GM19023 (cell line): ENCODE measurements around the gene PDE1C.

ENCODE experiments used
- ATAC-seq: cut with Tn5 transposase; IDR thresholded peaks from one replicate; pipeline ENCODE4 v1.9.1; 2021; ENCODE audit warnings: mild to moderate bottlenecking, moderate library complexity; ENCODE audit not compliant: unreplicated experiment

Gene PDE1C

DNA sequence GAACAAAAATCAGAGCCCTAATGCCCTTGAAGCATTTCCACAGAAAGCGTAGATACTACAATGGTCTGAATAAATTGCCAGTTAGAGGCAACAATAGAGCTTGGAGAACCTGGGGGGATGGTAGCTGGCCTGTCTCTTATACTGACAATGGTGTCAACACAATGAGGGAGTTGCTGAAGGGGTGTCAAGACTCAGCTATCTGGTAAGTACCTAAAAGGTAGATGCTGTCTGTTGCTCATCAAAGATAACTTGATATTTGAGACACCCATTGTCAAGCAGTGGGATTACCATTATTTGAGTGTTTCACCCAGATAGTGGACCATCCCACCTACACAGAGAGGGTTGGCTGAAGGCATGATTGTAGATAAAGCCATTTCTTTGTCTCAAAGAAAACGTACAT is 72.8 kb downstream of the PDE1C start:
- ATAC-seq, result no peak

DNA sequence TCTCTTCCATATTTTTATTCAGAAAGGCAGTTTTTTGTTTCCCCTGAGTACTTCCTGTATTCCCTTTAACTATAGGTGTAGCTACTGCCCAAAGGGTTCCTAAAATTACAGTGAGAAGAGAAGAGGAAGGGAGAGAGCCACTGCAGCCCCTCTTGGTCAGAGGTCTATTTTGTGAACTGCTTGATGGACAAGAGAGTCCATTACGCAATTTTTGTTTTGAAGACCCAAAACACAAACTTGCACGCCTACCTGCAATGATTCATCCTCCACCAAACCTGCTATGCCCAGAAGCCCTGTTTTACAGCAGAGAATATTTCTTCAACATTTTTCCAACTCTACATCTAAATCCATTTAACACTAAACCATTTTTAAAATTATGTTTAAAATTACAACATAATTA is 75.1 kb downstream of the PDE1C start:
- no peak for ATAC-seq

DNA sequence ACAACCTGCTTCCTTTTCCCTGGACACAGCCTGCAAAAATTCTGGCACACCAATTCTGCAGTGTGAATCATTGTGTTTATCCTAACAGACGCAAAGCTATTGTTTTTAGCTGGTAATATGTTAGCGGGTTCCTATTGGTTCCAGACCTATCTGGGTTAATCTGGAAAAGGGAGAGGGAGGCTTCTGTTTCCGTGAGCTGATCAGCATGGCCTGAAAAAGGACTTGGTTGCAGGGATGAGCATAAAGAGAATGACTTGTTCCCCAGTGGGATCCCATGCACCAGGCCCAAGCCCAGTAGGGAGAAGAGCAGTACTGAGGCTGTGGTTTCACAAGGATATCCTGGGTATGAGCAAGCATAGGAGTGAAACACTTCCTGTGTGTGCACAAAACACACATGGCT is 78.4 kb downstream of the PDE1C start:
- no peak for ATAC-seq

DNA sequence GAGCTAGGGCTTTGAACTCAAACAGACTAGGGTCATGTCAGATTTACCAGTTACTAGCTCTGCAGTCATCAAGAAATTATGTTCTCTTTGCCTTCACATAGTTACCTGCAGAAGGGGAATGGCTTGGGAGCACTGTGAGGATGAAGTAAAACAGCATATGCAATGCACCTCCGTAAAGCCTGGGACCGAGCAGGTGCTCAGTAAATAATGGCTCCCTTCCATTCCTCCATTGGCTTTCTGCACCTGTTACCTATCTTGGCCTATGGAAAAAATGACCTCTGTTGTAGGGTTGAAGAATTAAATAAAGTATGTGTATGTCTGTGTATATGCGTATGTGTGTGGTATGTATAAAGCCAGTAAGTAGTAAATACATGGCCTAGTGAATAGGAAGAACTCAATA is 78.8 kb downstream of the PDE1C start:
- ATAC-seq, result no peak

DNA sequence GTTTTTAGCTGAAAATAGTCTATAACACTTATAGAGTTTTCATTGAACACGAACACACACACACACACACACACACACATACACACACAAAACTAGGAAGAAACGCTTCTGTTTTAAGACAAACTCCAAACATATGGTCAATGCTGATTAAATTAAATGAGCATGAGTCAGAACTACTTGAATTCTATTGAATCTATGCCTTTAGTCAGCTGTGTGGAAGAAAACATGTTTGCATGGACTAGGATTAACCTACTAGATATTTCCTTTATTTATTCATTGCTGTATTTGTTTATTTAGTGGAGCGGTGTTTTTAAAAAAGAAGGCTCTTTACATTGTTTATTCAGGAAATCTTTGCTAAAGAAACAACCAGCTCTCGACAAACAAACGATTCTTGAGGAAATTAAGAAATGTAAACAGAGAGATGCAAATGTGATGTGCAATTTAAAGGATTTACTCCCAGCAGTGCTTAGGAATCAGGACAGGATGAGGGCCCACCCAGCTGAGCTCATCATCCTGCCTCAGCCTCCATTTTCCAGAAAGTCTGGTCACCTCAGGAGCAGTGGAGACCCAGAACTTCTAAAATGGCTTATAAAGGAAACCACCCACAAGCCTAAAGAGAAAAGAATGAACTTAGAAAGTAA is 83.2 kb downstream of the PDE1C start:
- no peak for ATAC-seq

DNA sequence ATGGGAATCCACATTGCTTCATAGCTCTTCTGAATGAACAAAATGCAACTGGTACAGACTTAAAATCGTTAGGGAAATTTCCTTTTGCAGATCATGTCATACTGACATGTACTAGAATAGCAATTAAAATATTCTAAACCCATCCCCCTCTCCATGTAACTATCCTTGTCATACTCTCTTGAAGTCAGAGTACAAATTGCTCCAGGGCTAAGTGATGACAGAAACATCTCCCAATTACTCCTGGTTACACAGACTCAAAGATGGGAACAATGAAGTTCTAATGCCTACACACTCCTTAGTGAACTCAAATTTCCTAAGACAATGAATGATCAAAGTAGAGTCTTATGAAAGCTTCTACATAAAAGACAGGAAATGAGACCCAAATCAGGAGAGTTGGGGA is 87.2 kb downstream of the PDE1C start:
- ATAC-seq, result no peak

DNA sequence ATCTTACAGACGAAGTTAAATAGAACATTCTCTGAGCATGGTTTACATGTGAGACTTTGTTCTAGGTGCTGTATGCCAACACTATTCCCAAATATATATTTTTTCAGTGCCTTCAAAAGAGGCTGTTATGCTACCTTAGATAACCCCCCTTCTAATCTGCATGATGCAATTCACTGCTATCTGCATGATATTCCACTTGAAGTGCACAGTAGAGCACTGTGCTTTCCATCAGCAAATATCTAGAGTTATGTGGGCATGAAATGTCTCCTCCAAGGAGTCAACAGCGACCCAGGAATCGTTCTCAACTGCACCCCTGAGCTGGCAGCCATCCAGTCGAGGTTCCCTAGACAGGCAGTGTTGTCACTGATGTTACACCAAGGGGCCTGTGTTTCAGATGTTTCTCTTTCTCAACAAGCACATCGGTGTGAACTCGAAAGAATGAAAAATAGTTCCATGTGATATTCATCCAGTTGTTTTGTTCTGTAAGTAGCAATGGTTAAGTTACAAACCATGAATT is 88.3 kb downstream of the PDE1C start:
- ATAC-seq, result no peak

DNA sequence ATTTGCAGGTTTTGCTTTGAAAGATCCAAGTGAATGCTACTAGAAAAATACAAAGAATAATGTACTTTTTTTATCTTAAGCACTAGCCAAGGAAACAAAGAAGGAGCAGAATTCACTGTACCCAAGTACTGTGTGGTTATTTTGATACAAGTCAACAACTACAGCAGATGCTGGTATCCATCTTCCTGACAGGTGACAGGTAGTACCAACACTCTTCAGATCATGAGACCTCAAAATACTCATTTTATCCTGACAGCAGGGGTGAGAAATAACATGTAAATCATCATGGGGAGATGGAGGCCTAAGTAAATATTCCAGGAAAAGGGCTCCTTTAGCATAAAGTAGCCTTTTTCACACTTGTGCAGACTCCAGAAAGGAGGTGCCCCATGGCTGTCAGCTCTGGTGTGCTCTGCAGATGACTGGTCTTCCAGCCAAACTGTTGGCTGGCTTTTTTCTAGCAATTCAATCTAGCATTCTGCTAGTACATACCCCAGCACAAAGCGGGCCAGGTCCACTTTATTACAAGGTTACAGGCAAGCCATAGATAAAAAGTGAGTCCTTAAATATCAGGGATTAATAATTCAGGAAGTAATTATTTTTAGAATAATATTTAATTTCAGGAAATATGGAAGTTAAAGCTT is 90.4 kb downstream of the PDE1C start:
- no peak for ATAC-seq

DNA sequence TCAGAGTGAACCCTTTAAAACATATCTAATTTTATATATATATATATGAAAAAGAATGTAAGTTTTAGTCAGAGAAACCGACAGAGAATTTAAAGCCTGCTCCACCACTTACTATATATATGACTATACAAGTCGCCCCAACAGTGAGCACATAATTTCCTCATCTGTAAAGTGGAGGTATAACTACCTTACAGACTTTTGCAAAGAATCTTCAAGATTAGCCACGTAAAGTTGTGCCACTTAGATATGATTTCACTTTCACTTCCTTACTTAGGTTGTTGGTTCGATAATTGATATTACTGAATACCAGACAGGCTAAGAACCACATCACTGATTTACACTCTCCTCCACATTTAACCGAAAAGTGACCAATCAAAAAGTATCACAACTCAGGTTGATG is 94.7 kb downstream of the PDE1C start:
- no peak for ATAC-seq

DNA sequence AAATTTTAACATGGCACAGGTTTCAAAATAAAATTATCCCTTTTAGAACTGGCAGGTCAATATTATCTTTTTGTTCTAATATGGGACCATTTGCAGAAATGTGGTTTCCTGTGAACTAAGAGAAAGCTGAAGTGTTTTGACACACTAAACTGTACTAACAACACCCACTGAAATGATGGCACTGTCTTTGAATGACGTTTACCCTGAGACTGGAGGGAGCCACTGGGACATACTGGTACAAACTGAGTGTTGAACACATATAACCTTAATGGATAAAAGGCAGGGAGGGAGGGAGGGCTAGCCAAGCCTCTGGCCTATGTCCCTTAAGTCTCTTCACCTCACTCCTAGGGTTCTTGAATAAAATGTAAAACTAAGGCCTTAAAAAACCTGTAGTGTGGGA is 95.9 kb downstream of the PDE1C start:
- no peak for ATAC-seq

DNA sequence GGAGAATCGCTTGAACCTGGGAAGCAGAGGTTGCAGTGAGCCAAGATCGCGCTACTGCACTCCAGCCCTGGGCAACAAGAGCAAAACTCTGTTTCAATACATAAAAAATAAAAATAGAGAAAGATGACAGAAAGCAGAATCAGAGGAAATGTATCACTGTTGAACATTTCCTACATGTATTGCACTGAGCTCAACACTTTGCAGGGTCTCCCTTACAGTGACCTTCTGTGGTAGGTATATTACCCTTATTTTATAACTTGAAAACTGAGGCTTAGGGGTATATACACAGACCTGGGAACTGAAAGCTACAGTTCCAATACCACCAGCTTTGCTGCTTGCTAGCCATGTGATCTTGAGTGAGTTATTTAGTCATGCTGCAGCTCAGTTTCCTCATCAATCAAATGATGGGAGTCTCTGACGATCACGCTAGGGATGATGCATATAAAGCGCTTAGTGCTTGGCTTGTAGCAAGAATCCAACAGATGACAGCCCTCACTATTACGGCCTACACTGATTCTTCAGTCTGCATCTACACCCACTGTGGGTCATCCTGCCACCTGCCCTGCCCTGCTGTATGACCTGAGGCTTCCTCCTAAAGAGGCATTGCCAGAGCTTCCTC is 99.0 kb downstream of the PDE1C start:
- ATAC-seq, result no peak

DNA sequence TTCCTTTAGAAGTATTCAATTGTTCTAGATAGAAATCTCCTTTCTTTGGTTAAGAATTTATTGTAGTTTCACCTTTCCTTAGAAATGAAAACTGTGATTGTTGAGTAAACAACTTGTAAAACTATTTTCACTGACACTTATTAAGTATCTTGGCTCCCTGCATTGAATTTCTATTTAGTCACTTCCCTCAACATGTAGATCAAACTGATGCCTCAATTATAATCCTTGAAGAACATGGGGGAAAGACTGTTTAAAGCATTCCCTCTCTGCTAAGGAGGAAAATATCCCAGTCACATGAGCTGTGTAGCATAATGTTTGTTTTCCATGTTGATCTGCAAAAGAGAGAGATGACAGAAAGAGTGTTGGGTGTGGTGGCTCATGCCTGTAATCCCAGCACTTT is 99.7 kb downstream of the PDE1C start:
- no peak for ATAC-seq

DNA sequence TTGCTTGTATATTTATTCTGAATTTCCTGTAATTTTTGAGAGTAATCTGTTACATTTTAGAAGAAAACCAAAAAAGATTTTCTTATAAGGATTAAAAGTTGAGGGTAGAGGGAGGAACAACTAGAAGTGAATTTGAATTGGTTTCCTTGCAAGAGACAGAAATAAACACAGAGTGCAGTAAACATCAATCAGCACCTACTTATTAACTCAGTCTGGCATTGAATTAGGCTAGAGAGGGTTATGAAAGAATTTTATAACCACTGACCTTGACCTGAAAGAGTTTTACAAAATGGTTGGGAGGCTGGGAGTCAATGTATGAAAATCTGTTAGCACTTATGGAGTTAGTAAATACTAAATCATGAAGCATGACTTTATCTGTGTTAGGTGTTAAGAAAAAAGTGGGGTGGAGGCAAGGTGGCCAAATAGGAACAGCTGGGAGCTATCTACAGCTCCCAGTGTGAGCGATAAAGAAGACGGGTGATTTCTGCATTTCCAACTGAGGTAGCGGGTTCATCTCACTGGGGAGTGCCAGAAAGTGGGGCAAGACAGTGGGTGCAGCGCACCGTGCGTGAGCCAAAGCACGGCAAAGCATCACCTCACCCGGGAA is 106.5 kb downstream of the PDE1C start:
- ATAC-seq, result no peak

DNA sequence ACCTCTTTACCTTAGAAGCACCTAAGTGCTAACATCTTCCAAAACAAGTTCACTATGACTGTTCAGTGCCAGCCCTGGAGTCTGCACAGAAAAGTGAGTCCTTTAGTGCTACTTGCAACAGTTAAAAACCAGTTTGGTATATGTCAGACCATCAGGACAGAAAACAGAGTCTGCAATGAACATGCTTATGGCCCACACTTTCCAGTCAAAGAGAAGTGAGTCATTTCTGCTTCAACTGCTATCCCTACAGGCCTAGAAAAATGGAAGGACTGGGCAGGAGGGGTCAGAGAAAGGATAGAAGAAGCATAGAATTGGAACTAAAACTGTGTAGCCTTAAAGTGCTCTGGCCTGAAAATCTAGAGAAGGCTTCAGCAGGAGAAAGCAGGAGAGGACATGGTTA is 108.0 kb downstream of the PDE1C start:
- ATAC-seq, result no peak

DNA sequence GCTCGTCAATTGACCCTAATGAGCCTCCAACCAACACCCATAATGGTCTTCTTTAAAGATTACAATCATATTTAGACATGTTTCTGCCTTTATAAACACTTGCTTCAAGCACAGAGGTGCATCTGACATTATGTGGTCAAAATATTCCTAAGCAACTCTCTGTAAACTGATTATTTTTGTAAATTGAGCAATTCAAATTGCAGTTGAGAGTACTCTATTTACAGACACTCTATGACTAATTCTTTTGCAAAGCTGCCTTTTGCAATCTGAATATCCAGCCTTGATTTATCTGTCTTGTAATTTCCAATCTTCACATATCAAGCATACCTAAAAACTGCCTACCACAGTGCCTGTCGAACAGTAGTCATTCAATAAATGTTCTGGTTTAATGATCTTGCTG is 112.0 kb downstream of the PDE1C start:
- no peak for ATAC-seq

DNA sequence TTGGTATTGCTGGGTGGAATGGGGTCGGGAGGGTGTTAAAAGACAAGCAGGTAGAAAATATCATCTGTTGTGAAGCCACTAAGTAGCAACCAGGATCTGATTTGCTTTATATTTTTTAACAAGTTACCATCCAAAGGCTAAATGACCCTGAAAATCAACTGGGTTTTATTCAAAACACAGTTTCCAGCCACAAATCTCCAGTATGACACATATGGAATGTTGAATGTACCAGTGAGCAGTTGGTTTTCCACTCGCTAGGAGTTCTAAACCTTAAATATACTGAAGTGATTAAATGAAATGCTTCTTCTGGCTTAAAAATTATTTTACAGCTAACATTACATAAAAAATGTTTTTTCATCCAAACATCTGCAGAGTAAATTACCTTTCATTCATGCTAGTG is 112.5 kb downstream of the PDE1C start:
- no peak for ATAC-seq

DNA sequence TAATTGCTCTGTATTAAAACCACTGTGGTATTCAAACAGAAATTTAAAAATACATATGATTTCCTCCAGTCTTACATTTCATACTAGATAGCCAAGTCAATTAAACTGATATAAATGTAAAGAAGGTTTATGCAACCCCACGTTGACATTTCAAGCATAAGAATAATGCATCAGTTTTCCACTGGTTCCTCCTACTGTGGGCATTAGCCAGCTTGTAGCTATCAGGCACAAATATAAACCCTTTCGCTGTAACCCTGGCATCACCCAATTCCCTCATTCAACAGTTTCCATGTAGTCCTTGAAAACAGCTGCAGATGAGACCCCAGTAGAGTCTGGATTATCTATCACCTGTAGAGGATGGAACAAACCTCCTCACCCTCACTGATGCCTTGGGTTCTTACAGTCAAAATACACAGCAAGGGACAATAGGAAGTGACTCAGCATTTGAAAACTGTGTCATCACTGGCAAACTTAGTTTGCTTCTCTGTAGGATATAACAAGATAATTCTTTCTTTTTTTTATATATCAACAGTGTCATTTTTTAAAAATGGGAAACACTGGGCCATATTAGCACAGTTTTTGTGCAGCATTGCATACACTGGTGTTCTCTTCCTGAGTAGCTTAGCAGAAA is 113.0 kb downstream of the PDE1C start:
- ATAC-seq, result no peak

DNA sequence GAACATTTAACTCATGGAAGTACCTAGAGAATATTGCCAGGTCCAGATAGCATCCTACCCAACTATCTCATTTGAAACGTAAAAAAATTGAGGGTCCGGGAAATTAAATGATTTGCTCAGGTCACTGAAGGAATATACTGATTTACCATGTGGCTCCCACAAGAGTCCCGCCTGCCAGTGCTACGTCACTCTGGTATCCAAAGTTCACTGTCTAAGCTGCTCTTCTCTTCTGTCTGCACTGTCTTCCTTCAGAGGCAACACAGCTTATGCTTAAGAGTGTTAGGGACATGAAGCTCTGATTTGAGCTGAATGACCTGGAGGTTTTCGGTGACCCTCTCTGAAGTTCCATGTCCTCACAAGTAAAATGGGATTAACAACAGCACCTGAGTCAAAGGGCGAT is 114.6 kb downstream of the PDE1C start:
- ATAC-seq, result no peak

DNA sequence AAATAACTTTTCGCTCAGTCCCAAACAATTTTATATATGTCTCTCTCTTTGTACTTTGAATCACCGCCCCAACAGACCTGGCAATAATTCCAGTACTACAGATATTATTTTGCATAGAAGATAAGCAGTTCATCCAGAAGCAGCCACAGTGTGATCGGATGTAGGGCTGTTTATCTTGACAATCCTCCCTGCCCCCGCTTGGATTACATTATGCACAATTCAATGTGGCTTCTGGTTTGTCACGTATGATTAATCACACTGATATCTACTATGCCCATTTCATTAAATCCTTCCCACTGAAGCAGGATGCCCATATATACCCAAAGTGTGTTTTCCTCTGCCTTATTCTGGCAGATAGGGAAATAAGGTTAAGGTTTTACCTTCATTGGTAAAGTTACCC is 115.2 kb downstream of the PDE1C start:
- no peak for ATAC-seq

DNA sequence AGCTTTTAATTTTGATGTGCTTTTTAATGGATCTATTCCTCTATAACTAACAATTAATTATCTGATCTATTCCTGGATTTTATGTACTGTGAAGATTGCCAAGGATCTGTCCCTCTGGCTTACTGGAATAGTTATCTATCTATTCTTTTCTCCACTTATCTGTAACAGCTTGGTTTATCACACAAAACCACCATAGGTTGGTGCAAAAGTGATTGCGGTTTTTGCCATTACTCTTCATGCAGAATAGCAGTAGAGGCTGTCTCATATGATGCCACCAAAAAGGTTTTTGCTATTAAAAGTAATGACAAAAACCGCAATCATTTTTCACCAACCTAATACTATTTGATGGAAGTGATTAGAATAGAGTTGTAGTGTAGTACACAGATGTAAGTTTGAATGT is 115.7 kb downstream of the PDE1C start:
- ATAC-seq, result no peak

DNA sequence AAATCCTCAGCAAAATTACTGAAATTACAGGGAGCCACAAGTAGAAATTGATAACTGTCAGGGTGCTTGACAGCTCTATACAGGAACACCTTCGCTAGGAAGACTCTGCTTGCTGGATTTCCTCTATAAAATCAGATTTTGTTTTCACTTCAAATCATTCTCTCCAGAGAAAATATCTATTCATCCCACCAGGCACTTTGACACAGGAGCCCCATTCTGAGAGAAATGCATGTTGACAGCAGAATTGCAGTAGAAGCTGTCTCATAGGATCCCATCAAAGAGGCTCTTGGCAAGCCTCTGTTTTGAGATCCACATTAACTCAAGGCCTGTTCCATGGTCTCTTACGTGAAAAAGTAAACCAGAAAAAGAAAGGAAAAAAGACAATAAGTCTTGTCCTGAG is 116.8 kb downstream of the PDE1C start:
- no peak for ATAC-seq
